Activated CD8-positive, alpha-beta memory T cell treated with anti-CD3 and anti-CD28 coated beads, Interleukin-2, amount 50 U/mL, for 24 hours (primary cell): ENCODE measurements around the gene PIGR.

Experiments used
- DNase-seq: peaks from one replicate; pipeline ENCODE4 v3.0.0-alpha.2; 2020; ENCODE audit errors: extremely low read depth

PIGR gene

GRCh38 chr1:206909883-206910318 is 36.4 kb downstream of the PIGR start:
- no peak for DNase-seq

GRCh38 chr1:206909161-206909882 is 36.9 kb downstream of the PIGR start:
- DNase-seq, result no peak

GRCh38 chr1:206908038-206908437 is 38.2 kb downstream of the PIGR start:
- DNase-seq, result no peak

- DNase-seq, result no peak
Observed at GRCh38 chr1:206907304-206907991, 38.8 kb downstream of the PIGR start.

GRCh38 chr1:206905295-206906164 is 40.7 kb downstream of the PIGR start:
- DNase-seq, result no peak

GRCh38 chr1:206904423-206905142 is 41.7 kb downstream of the PIGR start:
- no peak for DNase-seq

GRCh38 chr1:206903687-206904086 is 42.6 kb downstream of the PIGR start:
- DNase-seq, result no peak

- DNase-seq, result no peak
Observed at GRCh38 chr1:206902702-206903101, 43.6 kb downstream of the PIGR start.

GRCh38 chr1:206901944-206902343 is 44.3 kb downstream of the PIGR start:
- no peak for DNase-seq

GRCh38 chr1:206900149-206900548 is 46.1 kb downstream of the PIGR start:
- no peak for DNase-seq

GRCh38 chr1:206899717-206900116 is 46.5 kb downstream of the PIGR start:
- no peak for DNase-seq

- DNase-seq, result no peak
Observed at GRCh38 chr1:206898915-206899431, 47.3 kb downstream of the PIGR start.

- no peak for DNase-seq
Observed at GRCh38 chr1:206898089-206898914, 48.0 kb downstream of the PIGR start.

- no peak for DNase-seq
Observed at GRCh38 chr1:206897175-206897574, 49.1 kb downstream of the PIGR start, which contains the start of gene IL24. IL24 (plus strand) TSS chr1:206897443; CDS start chr1:206897833, 390 bp downstream.

GRCh38 chr1:206896261-206896660 is 50.0 kb downstream of the PIGR start:
- DNase-seq, result no peak

GRCh38 chr1:206895837-206896242 is 50.4 kb downstream of the PIGR start:
- DNase-seq, result no peak

- DNase-seq, result no peak
Observed at GRCh38 chr1:206895325-206895724, 50.9 kb downstream of the PIGR start.

- DNase-seq, result no peak
Observed at GRCh38 chr1:206893380-206893779, 52.9 kb downstream of the PIGR start.

- DNase-seq, result no peak
Observed at GRCh38 chr1:206892351-206892984, 53.8 kb downstream of the PIGR start.

- no peak for DNase-seq
Observed at GRCh38 chr1:206891412-206891811, 54.9 kb downstream of the PIGR start.
